Measurements from ENCODE around the gene SENP8. TPM values are rescaled to one million over a fixed set of nuclear protein-coding genes. Genes with fewer than 3 reads are reported as not detected.

Gene SENP8
- total RNA-seq, 1 donor from 2014 or later = 1.0 TPM

DNA sequence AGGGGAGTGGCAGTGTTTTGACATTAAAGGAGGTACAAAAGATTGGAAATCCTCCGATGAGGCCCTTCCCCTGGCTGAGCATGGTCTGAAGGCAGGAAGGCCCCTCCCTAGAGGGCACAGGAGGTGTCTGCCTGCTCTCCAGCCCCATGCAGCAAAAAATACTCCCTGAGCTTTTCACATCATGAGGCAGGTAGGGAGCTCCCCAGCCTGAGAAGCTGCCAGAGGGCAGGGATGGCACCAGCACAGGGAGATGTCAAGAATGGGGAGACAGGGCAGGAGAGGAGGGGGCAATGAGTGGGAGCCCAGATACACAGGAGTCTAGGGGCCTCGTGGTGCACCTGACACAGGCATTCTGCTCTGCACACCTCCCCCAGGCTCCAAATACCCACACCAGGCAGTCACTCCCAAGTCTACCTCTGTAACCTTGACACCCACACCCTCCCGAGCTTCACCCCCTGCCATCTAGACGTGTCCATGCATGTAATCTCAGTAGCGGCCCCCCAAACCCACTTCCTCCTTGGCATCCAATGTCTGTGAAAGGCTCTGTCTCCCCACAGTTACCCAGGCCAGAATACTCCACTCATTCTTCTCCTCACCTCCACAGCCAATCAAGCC is 56.5 kb downstream of the SENP8 start:
- DNase-seq (ENCODE audit: low read depth in 2 of 2) = no peak

GRCh38 chr15:72175186-72176044 is 57.2 kb downstream of the SENP8 start:
- DNase-seq (ENCODE audit: low read depth in 2 of 2) = no peak

DNA sequence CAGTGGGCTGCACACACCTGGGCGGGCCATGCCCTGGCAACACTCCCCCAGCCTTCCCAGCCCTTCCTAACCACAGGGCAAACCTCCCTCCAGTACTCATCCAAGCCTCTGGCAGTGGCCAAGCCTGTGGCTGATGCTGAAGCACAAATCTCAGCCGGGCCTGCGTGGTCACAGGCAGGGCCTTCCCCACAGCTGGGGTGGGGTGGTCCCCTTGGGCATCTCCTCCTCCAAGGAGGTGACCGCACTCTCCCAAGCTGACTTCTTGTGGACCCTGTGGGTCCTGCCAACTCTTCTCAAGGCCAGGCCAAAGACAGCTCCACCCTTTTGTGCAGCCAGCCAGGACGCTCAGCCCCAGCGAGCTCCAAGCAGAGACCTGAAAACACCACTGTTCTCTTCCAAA is 58.0 kb downstream of the SENP8 start:
- DNase-seq (ENCODE audit: low read depth in 2 of 2) = no peak

DNA sequence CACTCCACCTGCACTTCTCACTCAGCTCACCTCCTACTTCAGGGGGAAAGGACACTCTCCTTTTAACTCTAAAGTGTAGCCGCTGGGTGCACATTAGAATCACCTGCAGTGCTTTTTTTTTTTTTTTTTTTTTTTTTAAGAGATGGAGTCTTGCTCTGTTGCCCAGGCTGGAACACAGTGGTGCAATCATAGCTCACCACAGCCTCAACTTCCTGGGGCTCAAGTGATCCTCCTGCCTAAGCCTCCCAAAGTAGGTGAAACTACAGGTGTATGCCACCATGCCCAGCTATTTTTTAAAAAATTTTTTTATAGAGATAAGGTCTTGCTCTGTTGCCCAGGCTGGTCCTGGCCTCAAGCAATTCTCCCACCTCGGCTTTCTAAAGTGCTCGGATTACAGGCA is 58.5 kb downstream of the SENP8 start:
- no peak for DNase-seq (ENCODE audit: low read depth in 2 of 2)

GRCh38 chr15:72178976-72179585 is 60.9 kb downstream of the SENP8 start:
- no peak for DNase-seq (ENCODE audit: low read depth in 2 of 2)

DNA sequence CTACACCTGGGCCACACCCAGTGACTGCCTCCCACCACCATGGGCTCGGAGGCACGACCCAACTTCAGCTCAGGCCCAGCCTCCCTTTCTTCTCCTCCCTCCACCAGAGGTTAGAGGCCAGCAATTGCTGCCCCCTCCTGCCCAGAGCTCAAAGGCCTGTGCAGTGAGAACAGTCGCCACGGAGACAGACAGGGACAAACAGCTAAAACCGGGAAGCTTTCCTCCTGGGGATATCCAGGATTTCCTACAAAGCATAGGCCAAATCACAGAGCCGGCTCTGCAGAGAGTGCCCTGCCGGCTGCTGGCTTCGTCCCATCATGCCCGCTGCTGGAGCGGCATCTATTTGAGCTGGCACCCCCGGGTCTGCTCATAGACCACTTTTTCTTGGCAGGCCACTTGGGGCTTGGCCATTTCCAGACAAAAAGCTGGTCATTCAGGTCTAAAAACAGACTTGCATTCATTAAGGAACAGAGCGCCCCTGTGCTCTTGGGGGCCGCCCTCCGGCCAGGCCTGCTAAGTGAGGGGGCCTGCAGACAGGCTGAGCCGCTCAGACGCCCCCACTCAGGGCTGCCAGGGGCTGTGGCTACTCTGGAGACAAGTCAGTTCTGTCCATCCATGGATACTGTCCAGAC is 61.9 kb downstream of the SENP8 start:
- peak; percentile 61 to 62 for DNase-seq (ENCODE audit: low read depth in 2 of 2)

- DNase-seq (ENCODE audit: low read depth in 2 of 2) = no peak
Measured at GRCh38 chr15:72180761-72181324, 62.6 kb downstream of the SENP8 start.

- no peak for DNase-seq (ENCODE audit: low read depth in 2 of 2)
Measured at GRCh38 chr15:72182244-72182643, 64.0 kb downstream of the SENP8 start.

DNA sequence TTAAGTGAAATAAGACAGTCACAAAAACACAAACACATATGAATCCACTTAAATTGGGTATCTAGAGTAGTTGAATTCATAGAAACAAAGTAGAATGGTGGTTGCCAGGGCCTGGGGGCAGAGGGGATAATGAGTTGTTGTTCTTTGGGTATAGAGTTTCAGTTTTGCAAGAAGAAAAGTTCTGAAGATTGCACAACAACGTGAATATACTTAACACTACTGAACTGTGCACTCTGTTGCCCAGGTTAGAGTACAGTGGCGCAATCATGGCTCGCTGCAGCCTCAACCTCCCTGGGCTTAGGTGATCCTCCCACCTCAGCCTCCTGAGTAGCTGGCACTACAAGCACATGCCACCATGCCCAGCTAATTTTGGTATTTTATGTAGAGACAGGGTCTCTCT is 64.5 kb downstream of the SENP8 start:
- no peak for DNase-seq (ENCODE audit: low read depth in 2 of 2)

DNA sequence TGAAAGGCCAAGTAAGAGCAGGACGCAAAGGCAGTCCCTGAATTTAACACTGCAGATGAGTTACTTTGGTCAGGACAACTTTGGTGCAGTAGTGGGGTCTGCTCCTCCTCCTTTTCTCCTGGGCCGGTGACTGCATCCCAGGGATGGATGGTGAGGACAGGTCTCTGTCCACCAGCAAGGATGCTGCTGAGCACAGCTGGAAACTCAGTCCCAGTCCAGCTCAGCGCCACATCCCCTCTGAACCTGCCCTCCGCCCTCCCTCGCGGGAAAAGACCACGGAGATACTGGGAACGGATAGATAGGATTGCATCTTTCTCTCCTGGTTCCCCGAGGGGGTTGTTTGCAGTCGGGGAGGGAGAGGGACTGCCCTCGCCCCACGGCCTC is 65.6 kb downstream of the SENP8 start:
- no peak for DNase-seq (ENCODE audit: low read depth in 2 of 2)

DNA sequence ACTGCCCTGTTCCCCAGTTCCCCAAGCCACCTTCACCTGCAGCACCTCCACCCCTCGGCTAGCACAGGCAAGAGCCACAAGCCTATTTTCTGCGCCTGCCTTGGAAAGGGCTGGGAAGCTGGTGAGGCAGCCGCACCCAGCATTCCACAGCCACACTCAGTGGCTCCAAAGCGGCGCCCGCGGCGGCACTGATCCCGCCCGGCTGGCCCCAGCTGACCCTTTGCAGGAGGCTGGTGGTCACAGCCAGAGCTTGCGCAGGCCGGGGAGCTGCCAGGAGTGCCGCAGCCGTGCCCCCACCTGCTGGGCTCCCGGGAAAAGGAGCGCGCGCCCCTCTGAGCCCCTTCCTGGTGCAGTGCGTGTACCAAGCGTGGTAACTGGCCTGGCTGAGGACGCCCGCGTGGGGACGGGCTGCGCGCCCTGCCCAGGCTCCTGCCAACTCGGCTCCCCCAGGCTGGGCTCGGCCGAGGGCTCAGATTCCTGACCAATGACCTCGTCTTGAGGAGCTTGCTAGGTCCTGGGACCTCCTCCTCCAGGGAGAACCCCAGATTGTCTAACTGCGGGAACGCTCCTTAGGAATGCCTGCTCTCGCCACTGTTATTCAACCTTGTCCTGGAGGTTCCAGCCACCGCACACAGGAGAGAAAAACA is 66.1 kb downstream of the SENP8 start:
- no peak for DNase-seq (ENCODE audit: low read depth in 2 of 2)

GRCh38 chr15:72189250-72189902 is 71.2 kb downstream of the SENP8 start:
- DNase-seq (ENCODE audit: low read depth in 2 of 2) = no peak

- no peak for DNase-seq (ENCODE audit: low read depth in 2 of 2)
Measured at GRCh38 chr15:72192416-72192815, 74.2 kb downstream of the SENP8 start.

Other genes starting within 250 kb of the SENP8 start
- 19.9 and 24.3 TPM in 2 replicates for gene MYO9A, start 253 bp upstream of the SENP8 start, total RNA-seq
- gene GRAMD2A, start 79.4 kb downstream of the SENP8 start, total RNA-seq = 0.13 TPM in 2 replicates
- gene PKM, start 112.8 kb downstream of the SENP8 start, total RNA-seq = 682 and 1,022 TPM in 2 replicates
- gene PARP6, start 154.2 kb downstream of the SENP8 start, total RNA-seq = 7.1 and 13.3 TPM in 2 replicates
- gene CELF6, start 201.8 kb downstream of the SENP8 start, total RNA-seq = 0.13 TPM in 1 of 2 replicates, not detected in the other

Measured in dermis microvascular lymphatic vessel endothelial cell (primary cell).